HEK293T (cell line): ENCODE results near the gene GOLGA7B.

Experiments used
- CTCF ChIA-PET: fragments of 350-600 bp; formaldehyde crosslinking; extraction: SDS; loops from one replicate; lab custom pipeline; 2021; ENCODE audit warnings: antibody characterized with exemption, inconsistent platforms; lab: Yijun Ruan, JAX
- POLR2A ChIA-PET: fragments of 350-600 bp; formaldehyde crosslinking; extraction: SDS; loops from one replicate; lab custom pipeline; 2020; ENCODE audit warnings: antibody characterized with exemption, inconsistent platforms; lab: Yijun Ruan, JAX
- DNase-seq: peaks from one replicate; pipeline ENCODE4 v3.0.0; 2012; ENCODE audit warnings: mixed read lengths; ENCODE audit errors: extremely low spot score
- ARNT ChIP-seq: fragments of 450-650 bp; IDR thresholded peaks from 2 replicates; pipeline ENCODE4 v1.6.1; 2017; ENCODE audit warnings: mild to moderate bottlenecking
- BHLHE40 ChIP-seq: fragments of 450-650 bp; IDR thresholded peaks from 2 replicates; pipeline ENCODE4 v1.6.1; 2016; ENCODE audit warnings: mild to moderate bottlenecking, moderate library complexity, borderline replicate concordance
- CTBP1 ChIP-seq: fragments of 450-650 bp; IDR thresholded peaks from 2 replicates; pipeline ENCODE4 v1.6.1; 2016; ENCODE audit warnings: borderline replicate concordance
- ELF4 ChIP-seq: fragments of 450-650 bp; IDR thresholded peaks from 2 replicates; pipeline ENCODE4 v1.6.1; 2017; ENCODE audit warnings: antibody characterized with exemption
- FOXA1 ChIP-seq: fragments of 450-650 bp; IDR thresholded peaks from 2 replicates; pipeline ENCODE4 v1.6.1; 2016; ENCODE audit warnings: mild to moderate bottlenecking
- FOXK2 ChIP-seq: fragments of 450-650 bp; IDR thresholded peaks from 2 replicates; pipeline ENCODE4 v1.6.1; 2016; ENCODE audit warnings: mild to moderate bottlenecking
- FOXM1 ChIP-seq: fragments of 450-650 bp; IDR thresholded peaks from 2 replicates; pipeline ENCODE4 v1.6.1; 2017; ENCODE audit warnings: mild to moderate bottlenecking, borderline replicate concordance
- HDGF ChIP-seq: fragments of 450-650 bp; IDR thresholded peaks from 2 replicates; pipeline ENCODE4 v1.6.1; 2017; ENCODE audit warnings: antibody characterized with exemption, borderline replicate concordance
- L3MBTL2 ChIP-seq: fragments of 450-650 bp; conservative IDR thresholded peaks from 2 replicates; pipeline ENCODE4 v1.6.1; 2016; ENCODE audit warnings: mild to moderate bottlenecking
- LEF1 ChIP-seq: fragments of 450-650 bp; IDR thresholded peaks from 2 replicates; pipeline ENCODE4 v1.6.1; 2017; ENCODE audit warnings: mild to moderate bottlenecking, borderline replicate concordance
- NFRKB ChIP-seq: fragments of 450-650 bp; IDR thresholded peaks from 2 replicates; pipeline ENCODE4 v1.6.1; 2016; ENCODE audit warnings: mild to moderate bottlenecking, moderate library complexity
- SP1 ChIP-seq: fragments of 450-650 bp; IDR thresholded peaks from 2 replicates; pipeline ENCODE4 v1.6.1; 2017
- SUZ12 ChIP-seq: fragments of 450-650 bp; IDR thresholded peaks from 2 replicates; pipeline ENCODE4 v1.6.1; 2016; ENCODE audit warnings: mild to moderate bottlenecking
- TARDBP ChIP-seq: fragments of 450-650 bp; IDR thresholded peaks from 2 replicates; pipeline ENCODE4 v1.6.1; 2016
- ZNF384 ChIP-seq: fragments of 450-650 bp; IDR thresholded peaks from 2 replicates; pipeline ENCODE4 v1.6.1; 2016
- TF ChIP-seq, protein P1 (sequence below): fragments of 450-650 bp; IDR thresholded peaks from 2 replicates; pipeline ENCODE4 v1.6.1; 2016

Gene GOLGA7B

DNA sequence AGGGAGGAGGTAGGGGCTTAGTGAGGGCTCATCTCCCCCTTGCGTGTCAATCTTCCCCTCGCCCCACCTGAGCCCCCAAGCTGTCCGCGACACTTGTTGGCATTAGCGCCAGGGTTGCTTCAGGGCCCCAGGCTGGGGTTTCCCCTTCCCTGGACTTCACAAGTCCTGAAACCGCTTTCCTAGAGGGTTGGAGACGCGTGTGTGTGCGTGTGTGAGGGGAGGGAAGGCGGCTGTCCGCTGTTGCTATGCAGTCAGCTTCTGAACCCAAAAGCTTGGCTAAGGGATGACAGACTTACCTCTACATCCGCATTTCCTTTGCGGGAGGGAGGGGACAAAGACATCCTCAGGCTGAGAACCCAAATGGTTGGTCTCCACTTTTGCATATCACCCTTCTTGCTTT is 803 bp downstream of the GOLGA7B start:
- ChIA-PET POLR2A (no interaction called here), CTCF (interaction anchor here (0.6 kb wide), 1 partner anchor 19 kb away, joined by 3 read pairs; no protein-coding TSS in a partner anchor)
- no peak for DNase-seq
- no peak for TF ChIP-seq FOXM1
- no peak for TF ChIP-seq ZNF384
- TF ChIP-seq CTBP1, result no peak
- no peak for TF ChIP-seq SUZ12

DNA sequence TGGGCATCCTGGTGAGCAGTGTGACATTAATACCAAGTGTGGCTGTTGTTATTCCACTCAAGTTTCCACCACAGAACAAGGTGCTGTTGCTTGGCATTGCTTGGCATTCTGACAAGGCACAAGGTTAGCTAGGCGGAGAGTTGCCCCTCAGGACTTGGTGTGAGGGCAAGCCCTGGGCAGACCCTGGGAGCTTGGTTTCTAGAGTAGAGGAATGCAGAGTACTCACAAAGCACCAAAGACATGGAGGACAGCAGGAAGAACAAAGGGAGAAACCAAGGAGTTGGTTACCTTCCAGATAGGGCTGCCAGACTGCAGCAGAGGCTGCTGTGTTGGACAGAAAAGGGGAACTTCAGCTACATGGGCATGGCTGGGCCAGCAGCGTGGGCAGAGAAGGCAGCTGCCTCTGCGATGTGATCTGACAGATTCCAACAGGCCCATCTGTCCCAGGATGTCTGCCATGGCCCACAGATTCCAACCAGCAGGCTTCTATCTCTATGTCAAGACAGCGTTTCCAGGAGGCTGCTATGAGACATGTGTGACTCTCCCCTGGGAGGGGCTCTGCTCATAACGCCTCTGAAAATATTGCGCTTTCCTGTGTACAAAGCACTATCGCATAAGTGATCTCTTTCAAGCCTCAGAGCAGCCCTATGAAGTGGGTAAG is 1.8 kb downstream of the GOLGA7B start:
- ChIA-PET POLR2A (no interaction called here), CTCF (no interaction called here)
- DNase-seq, result no peak
- TF ChIP-seq L3MBTL2, result no peak
- no peak for TF ChIP-seq BHLHE40
- TF ChIP-seq NFRKB, result no peak
- no peak for TF ChIP-seq LEF1
- TF ChIP-seq SP1, result no peak
- no peak for TF ChIP-seq HDGF
- no peak for TF ChIP-seq ARNT
- TF ChIP-seq SUZ12, result no peak
- TF ChIP-seq TARDBP, result no peak
- TF ChIP-seq ZNF384, result no peak
- TF ChIP-seq FOXM1, result no peak
- TF ChIP-seq, protein P1, sequence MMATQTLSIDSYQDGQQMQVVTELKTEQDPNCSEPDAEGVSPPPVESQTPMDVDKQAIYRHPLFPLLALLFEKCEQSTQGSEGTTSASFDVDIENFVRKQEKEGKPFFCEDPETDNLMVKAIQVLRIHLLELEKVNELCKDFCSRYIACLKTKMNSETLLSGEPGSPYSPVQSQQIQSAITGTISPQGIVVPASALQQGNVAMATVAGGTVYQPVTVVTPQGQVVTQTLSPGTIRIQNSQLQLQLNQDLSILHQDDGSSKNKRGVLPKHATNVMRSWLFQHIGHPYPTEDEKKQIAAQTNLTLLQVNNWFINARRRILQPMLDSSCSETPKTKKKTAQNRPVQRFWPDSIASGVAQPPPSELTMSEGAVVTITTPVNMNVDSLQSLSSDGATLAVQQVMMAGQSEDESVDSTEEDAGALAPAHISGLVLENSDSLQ, result no peak
- TF ChIP-seq FOXK2, result no peak
- no peak for TF ChIP-seq CTBP1
- TF ChIP-seq FOXA1, result no peak
- no peak for TF ChIP-seq ELF4

DNA sequence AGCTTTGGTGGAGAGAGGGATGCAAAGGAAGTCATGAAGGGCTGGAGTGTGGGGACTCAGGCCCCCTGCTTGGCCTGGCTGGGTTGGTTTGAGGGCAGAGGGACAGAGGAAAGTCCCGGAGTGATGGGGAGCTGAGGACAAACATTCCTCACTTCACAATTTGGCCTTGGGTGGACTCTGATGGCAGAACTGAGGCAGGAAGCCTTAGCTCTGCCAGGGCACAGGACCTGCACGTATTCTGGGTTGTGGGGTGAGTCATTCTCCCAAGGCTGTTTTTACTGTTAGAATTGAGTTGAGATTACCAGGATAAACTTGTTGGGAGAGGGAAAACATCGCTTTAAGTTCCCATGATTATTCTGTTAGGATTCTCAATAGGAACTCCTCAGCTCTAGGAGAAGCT is 2.6 kb downstream of the GOLGA7B start:
- ChIA-PET CTCF (no interaction called here), POLR2A (interaction anchor here (1.0 kb wide), 1 partner anchor 138 kb away, joined by 3 read pairs; no protein-coding TSS in a partner anchor)
- no peak for DNase-seq
- TF ChIP-seq FOXM1, result no peak
- TF ChIP-seq BHLHE40, result no peak
- TF ChIP-seq CTBP1, result no peak
- no peak for TF ChIP-seq ARNT
- TF ChIP-seq, protein P1, result no peak
- TF ChIP-seq SP1, result no peak
- TF ChIP-seq ELF4, result no peak

DNA sequence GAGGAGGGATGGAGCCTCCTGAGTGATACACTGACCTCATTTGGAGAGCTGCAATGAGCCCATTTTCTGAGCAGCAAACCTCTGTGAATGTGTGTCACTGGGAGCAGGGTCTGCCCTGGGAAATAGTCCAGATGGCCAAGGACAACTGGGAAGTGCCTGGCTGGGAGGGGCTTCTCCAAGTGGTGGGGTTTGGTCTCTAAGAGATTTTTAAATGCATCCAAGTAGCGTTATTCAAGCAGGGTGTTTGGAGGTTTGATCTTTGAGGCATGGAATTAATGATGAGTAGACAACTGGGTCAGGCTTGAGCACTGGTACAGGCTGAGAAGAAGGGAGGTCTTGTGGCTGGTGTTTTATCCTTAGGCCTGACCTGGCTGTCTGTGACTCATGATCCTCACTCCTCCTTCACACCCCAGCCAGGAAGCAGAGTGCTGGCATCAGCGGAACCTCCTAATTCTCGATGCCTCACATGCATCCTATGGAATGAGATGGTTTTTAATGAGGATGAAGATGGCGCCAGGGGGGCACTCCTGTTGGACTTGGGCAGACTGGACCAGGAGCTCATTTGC is 3.3 kb downstream of the GOLGA7B start:
- TF ChIP-seq SP1 (no peak), L3MBTL2 (no peak), ARNT (no peak), FOXA1 (no peak), BHLHE40 (no peak), TARDBP (no peak), ZNF384 (no peak), NFRKB (no peak), SUZ12 (no peak), LEF1 (no peak), FOXK2 (no peak), FOXM1 (no peak), HDGF (no peak), CTBP1 (no peak), ELF4 (no peak)
- TF ChIP-seq, protein P1, result no peak
- ChIA-PET CTCF (interaction anchor here (0.7 kb wide), 1 partner anchor 45 kb away, joined by 4 read pairs; no protein-coding TSS in a partner anchor), POLR2A (interaction anchor here (1.0 kb wide), 1 partner anchor 139 kb away, joined by 3 read pairs; no protein-coding TSS in a partner anchor)
- DNase-seq, result no peak

DNA sequence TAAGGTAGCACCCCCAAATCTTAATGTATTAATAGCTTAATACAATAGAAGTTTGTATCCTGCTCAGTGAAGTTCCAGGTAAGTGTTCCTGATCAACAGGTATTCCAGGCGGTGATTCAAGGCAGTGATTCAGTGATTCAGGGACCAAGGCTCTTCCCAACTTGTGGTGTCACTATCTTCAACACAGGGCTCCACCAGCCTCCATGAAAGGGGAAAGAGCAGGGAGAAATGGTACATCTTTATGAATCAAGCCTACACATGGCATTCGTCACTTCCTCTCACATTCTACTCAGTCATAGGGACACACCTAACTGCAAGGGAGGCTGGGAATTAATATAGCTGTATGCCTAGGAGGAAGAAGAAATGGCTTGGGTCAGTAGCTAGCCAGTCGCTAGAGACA is 5.1 kb downstream of the GOLGA7B start:
- CTCF ChIA-PET, result interaction anchor here (0.6 kb wide), 1 partner anchor 50 kb away, joined by 3 read pairs; no protein-coding TSS in a partner anchor
- TF ChIP-seq FOXM1, result no peak
- no peak for TF ChIP-seq ELF4
- no peak for TF ChIP-seq HDGF
- no peak for TF ChIP-seq NFRKB
- no peak for TF ChIP-seq TARDBP
- no peak for TF ChIP-seq FOXA1
- TF ChIP-seq ARNT, result no peak
- TF ChIP-seq LEF1, result no peak
- no peak for TF ChIP-seq FOXK2
- POLR2A ChIA-PET, result no interaction called here
- DNase-seq, result no peak

DNA sequence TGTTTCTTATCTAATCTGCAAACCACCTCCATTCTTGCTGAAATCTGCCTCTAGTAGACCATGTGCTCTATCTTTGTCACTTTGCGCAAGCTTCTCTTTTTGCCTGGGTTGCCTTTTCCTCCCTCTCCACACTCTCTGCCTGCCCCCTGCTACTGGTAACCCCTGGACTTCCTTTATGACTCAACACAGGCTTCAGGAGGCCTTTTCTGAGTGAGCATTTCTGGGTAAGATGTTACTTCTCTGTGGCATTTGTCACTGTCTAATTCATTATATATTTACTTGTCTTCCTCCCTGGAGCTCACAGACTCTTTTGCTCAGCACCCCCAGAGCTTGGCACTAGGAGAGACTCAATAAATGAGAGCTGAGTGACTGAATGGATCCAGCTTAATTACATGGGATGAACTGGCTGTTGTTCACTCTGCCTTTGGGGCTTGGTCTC is 8.4 kb downstream of the GOLGA7B start:
- POLR2A ChIA-PET, result no interaction called here
- CTCF ChIA-PET, result no interaction called here

More for the DNA sequence above, 8.4 kb downstream of the GOLGA7B start:
- no peak for DNase-seq
- no peak for TF ChIP-seq TARDBP
- TF ChIP-seq SP1, result no peak
- TF ChIP-seq ELF4, result no peak
- no peak for TF ChIP-seq L3MBTL2
- no peak for TF ChIP-seq FOXM1
- no peak for TF ChIP-seq FOXK2
- no peak for TF ChIP-seq LEF1
- no peak for TF ChIP-seq CTBP1
- TF ChIP-seq ZNF384, result no peak
